ENCODE measurements around the gene HOXD4. TPM values are rescaled to one million over a fixed set of nuclear protein-coding genes. Genes with fewer than 3 reads are reported as not detected.

Gene HOXD4
- total RNA-seq, 1 donor = 1.1 TPM

DNA sequence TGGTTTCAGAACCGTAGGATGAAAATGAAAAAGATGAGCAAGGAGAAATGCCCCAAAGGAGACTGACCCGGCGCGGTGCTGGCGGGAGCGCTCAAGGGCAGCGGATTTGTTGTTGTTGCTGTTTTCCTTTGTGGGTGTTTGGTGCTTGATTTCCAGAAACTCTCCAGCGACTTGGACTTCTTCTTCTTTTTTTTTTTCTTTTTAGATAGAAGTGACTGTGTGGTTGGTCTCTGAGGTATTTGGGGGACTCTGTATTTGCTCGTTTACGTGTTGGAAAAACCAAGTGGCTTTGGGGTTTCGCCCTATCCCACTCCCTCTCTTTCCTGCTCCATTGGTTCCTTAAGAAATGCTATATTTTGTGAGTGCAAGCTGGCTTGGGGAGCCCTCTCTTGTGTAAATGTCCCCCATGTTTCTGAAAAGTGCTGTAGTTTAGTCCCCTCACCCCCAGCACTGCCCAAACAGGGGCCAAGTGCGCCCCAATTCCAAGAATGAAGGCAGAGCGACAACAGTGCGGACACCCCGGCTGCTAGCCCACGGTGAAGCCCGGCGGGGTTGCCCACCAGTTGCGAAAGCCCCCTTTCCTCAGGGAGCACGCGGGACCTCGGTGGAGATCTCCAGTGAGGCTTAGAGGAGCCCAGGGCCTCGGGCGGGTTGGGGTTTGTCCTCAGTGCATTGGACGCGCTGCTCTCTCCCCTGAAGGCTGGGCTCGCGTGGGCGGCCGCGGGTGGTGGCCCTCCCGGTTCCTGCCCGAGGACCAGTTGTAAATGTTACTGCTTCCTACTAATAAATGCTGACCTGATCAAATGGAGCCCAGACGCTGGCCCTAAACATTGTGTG lies 27.0 kb upstream of the HOXD4 start:
- H3K4me3 ChIP-seq (ENCODE audit: low read depth, low read length) = no peak overlapping the region
- DNase-seq (ENCODE audit: low read depth) = no peak

DNA sequence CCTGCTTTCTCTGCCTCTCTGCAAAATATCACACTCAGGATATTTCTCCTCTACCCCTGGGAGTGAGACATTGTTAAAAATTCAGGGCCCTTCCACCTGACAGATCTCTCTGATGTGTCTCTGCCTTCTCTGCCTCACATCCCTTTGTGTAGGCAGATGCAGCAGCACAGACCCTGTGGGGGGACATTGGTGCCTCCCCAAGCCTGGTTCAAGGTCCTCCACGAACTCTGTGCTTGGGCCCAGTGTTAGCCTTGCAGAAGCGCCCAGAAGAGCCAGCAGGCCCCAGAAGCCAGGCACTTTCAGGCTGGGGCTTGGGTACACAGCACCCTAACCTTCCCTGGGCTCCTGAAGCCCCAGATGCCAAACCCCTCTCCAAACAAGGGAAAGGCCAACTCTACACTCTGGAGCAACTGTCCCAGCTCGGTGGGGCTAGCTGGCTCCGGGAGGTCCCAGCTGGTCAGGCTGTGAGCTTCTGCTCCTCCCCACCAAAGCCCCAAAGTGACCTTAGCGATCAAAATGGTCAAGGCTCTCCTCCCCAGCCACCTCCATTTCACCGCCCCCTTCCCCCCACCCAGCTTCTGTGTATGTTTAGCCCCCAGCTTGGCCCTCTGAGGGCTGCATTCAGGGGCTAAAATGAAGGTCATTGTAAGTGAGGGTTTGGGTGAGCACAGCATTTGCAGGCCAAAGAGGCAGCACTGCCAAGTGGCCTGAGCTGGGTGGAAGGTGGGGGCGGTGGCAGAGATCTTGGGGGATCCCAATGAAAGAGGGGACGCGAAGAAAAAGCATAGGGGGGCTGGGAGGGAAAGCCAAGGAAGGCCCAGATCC lies 26.2 kb upstream of the HOXD4 start:
- no peak for DNase-seq (ENCODE audit: low read depth)
- TF ChIP-seq, protein P1, sequence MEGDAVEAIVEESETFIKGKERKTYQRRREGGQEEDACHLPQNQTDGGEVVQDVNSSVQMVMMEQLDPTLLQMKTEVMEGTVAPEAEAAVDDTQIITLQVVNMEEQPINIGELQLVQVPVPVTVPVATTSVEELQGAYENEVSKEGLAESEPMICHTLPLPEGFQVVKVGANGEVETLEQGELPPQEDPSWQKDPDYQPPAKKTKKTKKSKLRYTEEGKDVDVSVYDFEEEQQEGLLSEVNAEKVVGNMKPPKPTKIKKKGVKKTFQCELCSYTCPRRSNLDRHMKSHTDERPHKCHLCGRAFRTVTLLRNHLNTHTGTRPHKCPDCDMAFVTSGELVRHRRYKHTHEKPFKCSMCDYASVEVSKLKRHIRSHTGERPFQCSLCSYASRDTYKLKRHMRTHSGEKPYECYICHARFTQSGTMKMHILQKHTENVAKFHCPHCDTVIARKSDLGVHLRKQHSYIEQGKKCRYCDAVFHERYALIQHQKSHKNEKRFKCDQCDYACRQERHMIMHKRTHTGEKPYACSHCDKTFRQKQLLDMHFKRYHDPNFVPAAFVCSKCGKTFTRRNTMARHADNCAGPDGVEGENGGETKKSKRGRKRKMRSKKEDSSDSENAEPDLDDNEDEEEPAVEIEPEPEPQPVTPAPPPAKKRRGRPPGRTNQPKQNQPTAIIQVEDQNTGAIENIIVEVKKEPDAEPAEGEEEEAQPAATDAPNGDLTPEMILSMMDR (IDR thresholded peaks at IDR 0.05; ENCODE audit: insufficient read depth, low read length) = no peak
- no peak overlapping the region for H3K4me3 ChIP-seq (ENCODE audit: low read depth, low read length)

More for the DNA sequence above, 27.0 kb upstream of the HOXD4 start:
- TF ChIP-seq, protein P1 (IDR thresholded peaks at IDR 0.05; ENCODE audit: insufficient read depth, low read length) = no peak

DNA sequence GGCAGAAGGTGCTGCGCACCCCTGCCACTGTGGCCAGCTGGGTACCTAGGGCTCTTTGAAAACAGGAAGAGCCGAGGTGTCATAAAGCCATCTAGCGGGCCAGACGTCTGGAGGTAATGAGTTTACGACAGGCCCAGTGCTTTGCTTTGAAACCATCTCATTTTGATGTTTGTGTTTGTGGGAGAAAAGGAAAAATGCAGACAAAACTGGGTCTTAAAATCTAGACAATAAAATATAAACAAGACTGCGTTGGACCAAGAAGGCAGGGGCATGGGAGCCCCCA lies 25.6 kb upstream of the HOXD4 start:
- no peak overlapping the region for H3K4me3 ChIP-seq (ENCODE audit: low read depth, low read length)
- TF ChIP-seq, protein P1 (IDR thresholded peaks at IDR 0.05; ENCODE audit: insufficient read depth, low read length) = no peak
- no peak for DNase-seq (ENCODE audit: low read depth)

DNA sequence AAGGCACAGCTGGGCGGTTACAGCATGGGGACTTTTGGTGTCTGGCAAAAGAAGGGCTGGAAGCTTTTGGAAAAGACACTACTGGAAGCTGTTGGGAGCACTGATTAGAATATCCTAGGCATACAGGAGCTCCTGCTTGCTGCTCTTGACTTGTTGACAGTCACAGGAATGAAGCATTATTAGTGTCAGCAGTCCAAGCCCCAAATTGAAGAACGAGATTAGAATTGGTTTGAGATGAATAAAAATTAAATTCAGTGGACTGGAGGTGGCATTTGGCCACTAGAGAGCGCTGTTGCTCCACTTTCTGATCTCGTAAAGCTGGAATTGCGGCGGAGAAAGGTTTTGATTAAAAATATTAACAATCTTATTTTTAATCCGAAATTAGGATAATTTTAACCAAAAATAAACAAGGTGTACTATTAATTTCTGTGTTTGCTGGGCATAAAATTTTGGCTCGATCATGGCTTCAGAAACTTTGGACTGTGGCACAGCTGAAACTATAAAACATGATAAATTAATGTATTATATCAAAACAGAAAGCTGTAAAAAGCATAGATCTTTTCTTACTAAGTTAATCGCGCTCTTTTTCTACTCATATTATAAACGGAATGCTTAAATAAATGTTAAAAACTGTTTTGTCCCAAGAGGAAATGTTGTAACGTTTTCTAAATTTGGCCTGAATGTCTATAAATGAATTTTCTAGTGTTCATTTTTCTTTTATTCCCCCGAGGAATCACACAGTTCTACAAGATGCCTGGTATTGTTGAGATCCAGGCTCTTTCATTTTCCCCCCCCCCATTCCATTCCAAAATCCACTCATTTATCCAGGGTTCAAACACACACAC lies 24.2 kb upstream of the HOXD4 start:
- DNase-seq (ENCODE audit: low read depth) = peak; percentile 78

DNA sequence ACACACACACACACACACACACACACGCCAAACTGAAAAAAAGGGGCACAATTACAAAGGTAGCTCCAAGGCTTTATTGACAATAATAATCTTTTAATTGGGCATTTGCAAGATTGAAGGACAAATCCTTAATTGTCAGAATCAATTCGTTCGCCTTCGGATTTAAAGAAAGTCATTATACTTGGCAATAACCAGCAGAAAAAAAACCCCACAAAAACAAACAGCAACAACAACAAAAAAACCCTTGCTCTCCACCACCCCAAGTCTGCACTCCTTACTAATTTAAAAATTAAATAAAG lies 23.6 kb upstream of the HOXD4 start:
- no peak for DNase-seq (ENCODE audit: low read depth)
- TF ChIP-seq, protein P1 (IDR thresholded peaks at IDR 0.05; ENCODE audit: insufficient read depth, low read length) = no peak
- no peak overlapping the region for H3K4me3 ChIP-seq (ENCODE audit: low read depth, low read length)

More for the DNA sequence above, 24.2 kb upstream of the HOXD4 start:
- H3K4me3 ChIP-seq (ENCODE audit: low read depth, low read length) = no peak overlapping the region
- TF ChIP-seq, protein P1 (IDR thresholded peaks at IDR 0.05; ENCODE audit: insufficient read depth, low read length) = peak; percentile 75

DNA sequence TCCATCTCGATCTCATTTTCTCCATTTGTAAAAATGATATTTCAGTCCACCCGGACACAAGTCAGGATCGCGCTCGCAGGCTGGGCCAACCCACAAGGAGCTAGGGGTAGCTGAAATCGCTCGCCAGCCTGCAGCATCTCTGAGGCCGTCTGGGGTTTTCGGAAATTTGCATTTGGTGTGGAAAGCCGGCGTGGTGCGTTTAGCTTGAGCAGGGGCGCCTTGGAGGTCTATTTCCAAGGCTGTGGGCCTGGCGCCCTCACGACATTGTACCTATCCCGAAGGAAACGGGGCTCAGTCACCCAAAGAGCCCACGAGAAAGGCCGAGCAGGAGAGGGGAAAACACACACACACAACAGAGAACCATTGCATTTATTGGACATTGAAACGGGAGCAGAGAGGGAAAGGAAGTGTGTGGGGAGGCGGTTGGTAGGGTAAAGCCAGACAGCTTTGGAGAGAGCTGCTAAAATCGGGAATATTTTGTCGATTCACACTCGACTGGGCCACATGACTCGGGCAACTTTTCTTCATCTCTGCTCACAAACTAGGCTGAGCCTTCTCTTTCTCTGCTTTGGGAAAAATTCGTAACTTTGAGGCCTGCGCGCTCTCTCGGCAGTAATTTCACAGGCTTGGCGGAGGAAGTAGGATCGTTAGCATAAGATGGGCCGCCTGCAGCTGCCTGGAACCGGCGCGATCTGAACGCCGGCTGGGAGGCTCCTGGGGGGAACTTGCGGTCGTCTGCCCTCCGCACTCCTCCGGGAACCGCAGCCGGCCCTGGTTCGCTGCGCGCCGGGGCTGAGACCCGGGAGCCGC lies 23.0 kb upstream of the HOXD4 start:
- TF ChIP-seq, protein P1 (IDR thresholded peaks at IDR 0.05; ENCODE audit: insufficient read depth, low read length) = no peak
- no peak for DNase-seq (ENCODE audit: low read depth)
- H3K4me3 ChIP-seq (ENCODE audit: low read depth, low read length) = no peak overlapping the region
